ENCODE data around the gene FMNL3. TPM values are rescaled to one million over a fixed set of nuclear protein-coding genes. Genes with fewer than 3 reads are reported as not detected.

Gene FMNL3
- polyA plus RNA-seq, 1 of the 3 experiments (the other 2 are of a cell fraction): 10.2 TPM

DNA sequence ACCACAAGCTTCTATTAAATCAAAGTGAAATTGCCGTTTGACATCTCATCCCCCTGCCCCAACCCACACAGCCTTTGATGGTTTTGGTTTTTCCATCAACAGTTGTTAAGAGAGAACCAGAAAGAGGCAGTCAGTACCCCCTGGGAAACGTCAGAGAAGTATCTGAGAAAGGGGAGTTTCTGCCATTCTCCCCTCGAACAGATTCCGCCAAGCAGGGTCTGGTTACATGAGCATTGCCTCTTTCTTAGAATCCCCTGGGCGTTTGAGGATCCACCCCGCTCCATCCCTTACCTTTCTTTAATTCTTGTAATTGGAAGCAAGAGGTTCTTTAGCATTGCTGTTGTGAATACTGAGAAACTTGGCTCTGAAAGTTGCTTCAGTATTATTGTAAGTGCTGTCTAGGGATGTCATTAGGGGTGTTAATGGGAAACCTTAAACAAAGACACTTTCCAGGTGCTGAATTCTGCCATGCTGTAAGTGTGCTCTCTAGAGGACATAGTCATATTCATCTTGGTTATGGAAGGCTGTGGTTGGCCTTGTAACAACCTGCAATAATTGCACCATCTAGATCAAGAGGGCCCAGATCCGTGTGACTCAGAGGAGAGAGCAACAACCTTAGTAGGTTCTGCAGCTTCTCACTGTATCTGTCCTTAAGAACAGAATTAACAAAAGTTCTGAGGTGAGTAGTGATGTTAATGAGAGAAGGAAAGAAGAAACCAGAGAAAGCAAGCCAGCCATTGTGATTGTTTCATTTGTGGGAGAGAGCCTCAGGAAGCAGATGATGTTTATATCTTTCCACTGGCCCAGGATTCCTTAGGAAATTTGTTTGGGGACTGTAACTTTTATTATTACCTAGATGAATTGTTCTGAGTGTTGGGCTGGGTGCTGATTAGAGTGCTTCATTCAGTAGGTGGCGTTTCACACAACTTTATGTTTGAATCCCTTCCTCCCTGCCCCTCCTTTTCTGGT lies 43.1 kb upstream of the FMNL3 start:
- H3K4me2 ChIP-seq: no peak overlapping the region
- H3K9ac ChIP-seq: no peak overlapping the region
- no peak overlapping the region for H2AFZ ChIP-seq (ENCODE audit: low read depth)
- peaks cover 2 to 11% of the 10 kb centered on the region in 2 experiments; a peak in 2 of 4 replicates for H3K4me1 ChIP-seq (ENCODE audit: control insufficient read depth in 1 of 2, insufficient read depth in 2 of 2, low read depth in 1 of 2, low read length in 1 of 2)
- ChIA-PET CTCF (interaction anchor here (1.2 to 4.4 kb wide), 2 partner anchors 9 to 12 kb away, joined by 3 to 22 read pairs; partner anchors contain the start of gene TMBIM6), POLR2A (no interaction called here)
- H3F3A ChIP-seq (replicated peaks; ENCODE audit: insufficient read depth): peaks cover 26% of the 10 kb centered on the region
- H4K20me1 ChIP-seq (ENCODE audit: insufficient read depth): peaks cover 100% of the 10 kb centered on the region
- no peaks in the 10 kb centered on the region for H3K27me3 ChIP-seq (ENCODE audit: insufficient read depth)
- no peaks in the 10 kb centered on the region for H3K9me3 ChIP-seq
- no peak for DNase-seq
- H3K27ac ChIP-seq (ENCODE audit: low read depth in 2 of 2, low read length in 1 of 2): no peak overlapping the region; a peak in 1 of 4 replicates
- WGBS (ENCODE audit: low lambda C conversion rate): 79% methylated on average over 8 of the region's 8 CpGs
- no peak for TF ChIP-seq SMC3 (IDR thresholded peaks at IDR 0.05; ENCODE audit: low read depth, low read length)
- no peak for TF ChIP-seq MEF2A (IDR thresholded peaks at IDR 0.05; ENCODE audit: borderline replicate concordance, low read depth)
- TF ChIP-seq SIN3A (IDR thresholded peaks at IDR 0.05; ENCODE audit: borderline replicate concordance, low read depth, low read length): no peak
- no peak for TF ChIP-seq JUND (IDR thresholded peaks at IDR 0.05)
- peaks cover 39 to 50% of the 10 kb centered on the region in 2 experiments for H3K36me3 ChIP-seq (replicated peaks in 1 of 2; ENCODE audit: control insufficient read depth in 1 of 2, insufficient read depth in 2 of 2, low read length in 1 of 2)
- H3K79me2 ChIP-seq (ENCODE audit: insufficient read depth): peaks cover 98% of the 10 kb centered on the region
- H3K4me3 ChIP-seq (ENCODE audit: low read depth in 2 of 2, low read length in 1 of 2): no peak overlapping the region
- H3K9me2 ChIP-seq: no peaks in the 10 kb centered on the region

DNA sequence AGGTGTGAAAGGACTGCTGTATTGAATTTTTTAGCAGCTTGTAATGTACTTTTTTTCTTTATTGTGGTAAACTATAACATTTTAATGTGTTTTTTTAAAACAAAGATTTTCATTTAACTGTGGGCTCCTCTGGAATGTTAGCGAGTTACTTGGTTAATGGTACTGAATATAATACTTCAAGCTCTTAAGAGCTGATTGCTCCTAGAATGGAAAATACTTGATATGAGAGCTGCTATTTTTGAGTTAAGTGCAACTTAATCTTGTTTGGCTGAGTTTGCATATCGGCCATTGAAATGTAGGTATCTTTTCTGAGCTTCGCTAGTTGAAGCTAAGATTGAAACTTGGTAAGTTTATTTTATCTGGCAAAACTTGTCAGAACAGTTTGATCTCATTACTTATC lies 41.6 kb upstream of the FMNL3 start:
- WGBS (ENCODE audit: low lambda C conversion rate): 95% methylated on average over 3 of the region's 3 CpGs
- Histone ChIP-seq H3K27ac (ENCODE audit: low read depth in 2 of 2, low read length in 1 of 2) (no peak overlapping the region), H2AFZ (ENCODE audit: low read depth) (no peak overlapping the region), H3K4me1 (ENCODE audit: control insufficient read depth in 1 of 2, insufficient read depth in 2 of 2, low read depth in 1 of 2, low read length in 1 of 2) (peaks cover 9 to 17% of the 10 kb centered on the region in 2 experiments), H3K4me2 (no peak overlapping the region), H3K9me3 (no peaks in the 10 kb centered on the region), H3K9ac (no peak overlapping the region), H3K4me3 (ENCODE audit: low read depth in 2 of 2, low read length in 1 of 2) (no peak overlapping the region), H3K79me2 (ENCODE audit: insufficient read depth) (peaks cover 99% of the 10 kb centered on the region), H3F3A (replicated peaks; ENCODE audit: insufficient read depth) (peaks cover 29% of the 10 kb centered on the region), H3K36me3 (replicated peaks in 1 of 2; ENCODE audit: control insufficient read depth in 1 of 2, insufficient read depth in 2 of 2, low read length in 1 of 2) (peaks cover 30 to 44% of the 10 kb centered on the region in 2 experiments), H4K20me1 (ENCODE audit: insufficient read depth) (peaks cover 100% of the 10 kb centered on the region), H3K9me2 (no peaks in the 10 kb centered on the region), H3K27me3 (ENCODE audit: insufficient read depth) (no peaks in the 10 kb centered on the region)
- TF ChIP-seq POLR2AphosphoS5 (IDR thresholded peaks at IDR 0.05; ENCODE audit: low read depth, low read length) (no peak), NFIC (IDR thresholded peaks at IDR 0.05; ENCODE audit: borderline replicate concordance) (no peak), FOSL2 (IDR thresholded peaks at IDR 0.05; ENCODE audit: borderline replicate concordance, low read depth) (no peak), MXI1 (IDR thresholded peaks at IDR 0.05; ENCODE audit: low read depth, low read length) (no peak), ELF1 (IDR thresholded peaks at IDR 0.05) (no peak), JUND (IDR thresholded peaks at IDR 0.05) (no peak), MEF2A (IDR thresholded peaks at IDR 0.05; ENCODE audit: borderline replicate concordance, low read depth) (no peak)
- TF ChIP-seq, protein P1, sequence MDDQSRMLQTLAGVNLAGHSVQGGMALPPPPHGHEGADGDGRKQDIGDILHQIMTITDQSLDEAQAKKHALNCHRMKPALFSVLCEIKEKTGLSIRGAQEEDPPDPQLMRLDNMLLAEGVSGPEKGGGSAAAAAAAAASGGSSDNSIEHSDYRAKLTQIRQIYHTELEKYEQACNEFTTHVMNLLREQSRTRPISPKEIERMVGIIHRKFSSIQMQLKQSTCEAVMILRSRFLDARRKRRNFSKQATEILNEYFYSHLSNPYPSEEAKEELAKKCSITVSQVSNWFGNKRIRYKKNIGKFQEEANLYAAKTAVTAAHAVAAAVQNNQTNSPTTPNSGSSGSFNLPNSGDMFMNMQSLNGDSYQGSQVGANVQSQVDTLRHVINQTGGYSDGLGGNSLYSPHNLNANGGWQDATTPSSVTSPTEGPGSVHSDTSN (IDR thresholded peaks at IDR 0.05): no peak
- POLR2A ChIA-PET: no interaction called here
- DNase-seq: no peak
- CTCF ChIA-PET: interaction anchor here (1.2 to 4.4 kb wide), 5 partner anchors 13 to 391 kb away, joined by 3 to 22 read pairs (median 3); partner anchors contain the start of genes FMNL3 and PRPF40B
